ENCODE measurements around the gene CARS2.
A peak's percentile ranks its signal among the peaks of the same experiment; 100 is the strongest.

CARS2 gene

GRCh38 chr13:110648848-110649421, 57.0 kb downstream of the CARS2 start:
- Histone ChIP-seq H3K9me3 (ENCODE audit: low read length) (no peaks in the 10 kb centered on the region), H3K27me3 (ENCODE audit: control insufficient read depth in 1 of 2, insufficient read depth in 2 of 2, low read length in 2 of 2) (no peaks in the 10 kb centered on the region), H3K27ac (ENCODE audit: low read depth, low read length) (no peak overlapping the region), H3K9ac (ENCODE audit: low read length) (no peak overlapping the region), H3K4me1 (ENCODE audit: insufficient read depth, low read length) (peaks cover 14% of the 10 kb centered on the region), H3K4me3 (ENCODE audit: low read depth in 1 of 2, low read length in 2 of 2) (no peak overlapping the region), H3K36me3 (ENCODE audit: insufficient read depth, low read length) (peaks cover 16% of the 10 kb centered on the region)

GRCh38 chr13:110648146-110648819, 57.6 kb downstream of the CARS2 start:
- Histone ChIP-seq H3K36me3 (ENCODE audit: insufficient read depth, low read length) (peaks cover 22% of the 10 kb centered on the region), H3K27me3 (ENCODE audit: control insufficient read depth in 1 of 2, insufficient read depth in 2 of 2, low read length in 2 of 2) (no peaks in the 10 kb centered on the region)

GRCh38 chr13:110647365-110647737, 58.6 kb downstream of the CARS2 start:
- no peaks in the 10 kb centered on the region for H3K27me3 ChIP-seq (ENCODE audit: control insufficient read depth in 1 of 2, insufficient read depth in 2 of 2, low read length in 2 of 2)
- no peaks in the 10 kb centered on the region for H3K9me3 ChIP-seq (ENCODE audit: low read length)
- H3K4me1 ChIP-seq (ENCODE audit: insufficient read depth, low read length) = peaks cover 14% of the 10 kb centered on the region
- H3K9ac ChIP-seq (ENCODE audit: low read length) = no peak overlapping the region
- no peak overlapping the region for H3K27ac ChIP-seq (ENCODE audit: low read depth, low read length)
- H3K4me3 ChIP-seq (ENCODE audit: low read depth in 1 of 2, low read length in 2 of 2) = no peak overlapping the region
- peaks cover 28% of the 10 kb centered on the region for H3K36me3 ChIP-seq (ENCODE audit: insufficient read depth, low read length)

More at GRCh38 chr13:110648146-110648819, 57.6 kb downstream of the CARS2 start:
- H3K4me1 ChIP-seq (ENCODE audit: insufficient read depth, low read length) = peaks cover 14% of the 10 kb centered on the region
- H3K27ac ChIP-seq (ENCODE audit: low read depth, low read length) = no peak overlapping the region
- no peak overlapping the region for H3K4me3 ChIP-seq (ENCODE audit: low read depth in 1 of 2, low read length in 2 of 2)
- H3K9ac ChIP-seq (ENCODE audit: low read length) = no peak overlapping the region
- no peaks in the 10 kb centered on the region for H3K9me3 ChIP-seq (ENCODE audit: low read length)

- H3K9me3 ChIP-seq (ENCODE audit: low read length) = no peaks in the 10 kb centered on the region
- H3K4me1 ChIP-seq (ENCODE audit: insufficient read depth, low read length) = peaks cover 14% of the 10 kb centered on the region
- no peak overlapping the region for H3K4me3 ChIP-seq (ENCODE audit: low read depth in 1 of 2, low read length in 2 of 2)
- H3K27ac ChIP-seq (ENCODE audit: low read depth, low read length) = no peak overlapping the region
- H3K27me3 ChIP-seq (ENCODE audit: control insufficient read depth in 1 of 2, insufficient read depth in 2 of 2, low read length in 2 of 2) = no peaks in the 10 kb centered on the region
- peaks cover 28% of the 10 kb centered on the region for H3K36me3 ChIP-seq (ENCODE audit: insufficient read depth, low read length)
- H3K9ac ChIP-seq (ENCODE audit: low read length) = no peak overlapping the region
Observed at GRCh38 chr13:110646442-110647364, 59.2 kb downstream of the CARS2 start.

- Histone ChIP-seq H3K36me3 (ENCODE audit: insufficient read depth, low read length) (peaks cover 35% of the 10 kb centered on the region), H3K27ac (ENCODE audit: low read depth, low read length) (no peak overlapping the region), H3K4me3 (ENCODE audit: low read depth in 1 of 2, low read length in 2 of 2) (no peak overlapping the region), H3K9me3 (ENCODE audit: low read length) (no peaks in the 10 kb centered on the region), H3K4me1 (ENCODE audit: insufficient read depth, low read length) (peaks cover 21% of the 10 kb centered on the region), H3K27me3 (ENCODE audit: control insufficient read depth in 1 of 2, insufficient read depth in 2 of 2, low read length in 2 of 2) (no peaks in the 10 kb centered on the region), H3K9ac (ENCODE audit: low read length) (no peak overlapping the region)
Observed at GRCh38 chr13:110645750-110646149, 60.2 kb downstream of the CARS2 start.

GRCh38 chr13:110644892-110645521, 60.9 kb downstream of the CARS2 start:
- Histone ChIP-seq H3K27ac (ENCODE audit: low read depth, low read length) (no peak overlapping the region), H3K9ac (ENCODE audit: low read length) (no peak overlapping the region), H3K36me3 (ENCODE audit: insufficient read depth, low read length) (peaks cover 36% of the 10 kb centered on the region), H3K27me3 (ENCODE audit: control insufficient read depth in 1 of 2, insufficient read depth in 2 of 2, low read length in 2 of 2) (no peaks in the 10 kb centered on the region), H3K4me3 (ENCODE audit: low read depth in 1 of 2, low read length in 2 of 2) (no peak overlapping the region), H3K9me3 (ENCODE audit: low read length) (no peaks in the 10 kb centered on the region), H3K4me1 (ENCODE audit: insufficient read depth, low read length) (peaks cover 22% of the 10 kb centered on the region)

- no peaks in the 10 kb centered on the region for H3K9me3 ChIP-seq (ENCODE audit: low read length)
- peak overlapping the region; percentile 24 for H3K27ac ChIP-seq (ENCODE audit: low read depth, low read length)
- no peak overlapping the region for H3K9ac ChIP-seq (ENCODE audit: low read length)
- peaks cover 46% of the 10 kb centered on the region for H3K36me3 ChIP-seq (ENCODE audit: insufficient read depth, low read length)
- no peak overlapping the region for H3K4me3 ChIP-seq (ENCODE audit: low read depth in 1 of 2, low read length in 2 of 2)
- H3K27me3 ChIP-seq (ENCODE audit: control insufficient read depth in 1 of 2, insufficient read depth in 2 of 2, low read length in 2 of 2) = no peaks in the 10 kb centered on the region
- H3K4me1 ChIP-seq (ENCODE audit: insufficient read depth, low read length) = peaks cover 22% of the 10 kb centered on the region
Observed at GRCh38 chr13:110643768-110644421, 62.0 kb downstream of the CARS2 start.

- H3K27ac ChIP-seq (ENCODE audit: low read depth, low read length) = no peak overlapping the region
- no peaks in the 10 kb centered on the region for H3K9me3 ChIP-seq (ENCODE audit: low read length)
- peaks cover 22% of the 10 kb centered on the region for H3K4me1 ChIP-seq (ENCODE audit: insufficient read depth, low read length)
- H3K36me3 ChIP-seq (ENCODE audit: insufficient read depth, low read length) = peaks cover 51% of the 10 kb centered on the region
- H3K27me3 ChIP-seq (ENCODE audit: control insufficient read depth in 1 of 2, insufficient read depth in 2 of 2, low read length in 2 of 2) = no peaks in the 10 kb centered on the region
- H3K9ac ChIP-seq (ENCODE audit: low read length) = no peak overlapping the region
- H3K4me3 ChIP-seq (ENCODE audit: low read depth in 1 of 2, low read length in 2 of 2) = no peak overlapping the region
Observed at GRCh38 chr13:110643324-110643723, 62.6 kb downstream of the CARS2 start.

- Histone ChIP-seq H3K36me3 (ENCODE audit: insufficient read depth, low read length) (peaks cover 59% of the 10 kb centered on the region), H3K4me3 (ENCODE audit: low read depth in 1 of 2, low read length in 2 of 2) (no peak overlapping the region), H3K4me1 (ENCODE audit: insufficient read depth, low read length) (peaks cover 22% of the 10 kb centered on the region), H3K27ac (ENCODE audit: low read depth, low read length) (no peak overlapping the region), H3K9me3 (ENCODE audit: low read length) (no peaks in the 10 kb centered on the region), H3K27me3 (ENCODE audit: control insufficient read depth in 1 of 2, insufficient read depth in 2 of 2, low read length in 2 of 2) (no peaks in the 10 kb centered on the region), H3K9ac (ENCODE audit: low read length) (no peak overlapping the region)
Observed at GRCh38 chr13:110642291-110642981, 63.5 kb downstream of the CARS2 start.

- Histone ChIP-seq H3K27me3 (ENCODE audit: control insufficient read depth in 1 of 2, insufficient read depth in 2 of 2, low read length in 2 of 2) (no peaks in the 10 kb centered on the region), H3K9ac (ENCODE audit: low read length) (no peak overlapping the region), H3K36me3 (ENCODE audit: insufficient read depth, low read length) (peaks cover 70% of the 10 kb centered on the region)
Observed at GRCh38 chr13:110641055-110642015, 64.6 kb downstream of the CARS2 start.

More at GRCh38 chr13:110641055-110642015, 64.6 kb downstream of the CARS2 start:
- Histone ChIP-seq H3K4me3 (ENCODE audit: low read depth in 1 of 2, low read length in 2 of 2) (no peak overlapping the region), H3K9me3 (ENCODE audit: low read length) (no peaks in the 10 kb centered on the region), H3K27ac (ENCODE audit: low read depth, low read length) (peak overlapping the region; percentile 19), H3K4me1 (ENCODE audit: insufficient read depth, low read length) (peaks cover 22% of the 10 kb centered on the region)
